NCI-H128 (cell line): ENCODE data around the gene BCL2.

Experiments
- DNase-seq: peaks from one replicate; lab custom pipeline; 2025; ENCODE audit not compliant: unreplicated experiment; lab: John Stamatoyannopoulos, UW

BCL2 gene

DNA sequence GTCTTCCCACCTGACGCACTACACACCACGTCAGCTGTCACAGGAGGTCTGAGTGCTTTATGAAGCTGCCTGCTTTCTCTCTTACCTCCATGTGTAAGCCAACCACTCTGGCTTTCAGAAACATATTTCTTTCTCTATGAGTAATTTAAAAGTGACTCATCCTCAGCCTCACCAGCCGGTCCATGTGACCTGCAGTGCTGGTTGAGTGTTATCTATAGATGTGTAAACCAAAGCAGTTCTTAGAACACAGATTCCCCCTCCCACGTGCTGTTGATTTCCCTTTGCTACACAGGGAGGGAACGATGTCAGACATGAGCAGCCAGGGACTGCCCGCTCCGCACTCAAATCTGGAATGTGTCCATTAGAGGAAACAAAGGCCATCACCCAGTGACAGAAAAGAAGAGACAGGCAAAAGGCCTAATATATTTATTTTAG is 157.8 kb downstream of the BCL2 start:
- no peak for DNase-seq

- no peak for DNase-seq
Observed at GRCh38 chr18:63161032-63161760, 158.4 kb downstream of the BCL2 start.

DNA sequence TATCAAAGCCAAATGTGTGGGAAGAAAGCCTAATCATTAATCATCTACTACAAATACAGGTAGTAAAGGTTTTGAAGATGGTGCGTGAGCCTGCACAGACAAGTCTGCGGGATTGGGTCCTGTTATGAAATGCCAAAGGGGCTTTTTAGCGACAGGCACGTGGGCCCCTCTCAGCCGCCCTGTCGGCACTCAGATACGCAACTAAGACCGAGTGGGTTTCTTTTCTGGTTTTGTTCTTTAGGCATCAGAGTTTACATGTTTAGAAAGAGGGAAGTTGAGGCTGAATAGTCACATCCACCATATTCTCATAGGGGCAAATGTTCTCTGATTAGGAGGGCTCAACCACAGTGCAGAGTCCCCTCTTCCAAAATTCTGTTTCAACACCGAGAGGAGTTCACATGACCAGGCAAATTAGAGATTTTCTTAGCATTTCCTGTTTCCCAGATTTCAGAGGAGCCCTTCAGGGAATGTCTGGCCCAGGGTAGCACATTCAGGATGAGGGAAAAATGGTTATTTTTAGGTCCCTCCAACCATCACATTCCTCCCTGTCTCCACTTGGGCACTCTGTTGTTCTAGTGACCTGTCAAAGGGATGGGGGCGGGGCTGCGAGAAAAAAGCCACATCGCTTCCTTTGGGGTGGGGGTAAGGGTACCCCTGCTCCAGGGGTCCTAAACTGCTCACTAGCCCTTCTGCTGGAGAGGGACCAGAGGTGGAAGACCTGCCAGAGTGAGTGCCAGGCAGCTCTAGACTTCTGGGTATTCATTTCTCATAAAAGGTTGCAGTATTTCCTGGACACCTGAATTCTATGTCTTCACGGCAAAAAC is 159.2 kb downstream of the BCL2 start:
- no peak for DNase-seq

DNA sequence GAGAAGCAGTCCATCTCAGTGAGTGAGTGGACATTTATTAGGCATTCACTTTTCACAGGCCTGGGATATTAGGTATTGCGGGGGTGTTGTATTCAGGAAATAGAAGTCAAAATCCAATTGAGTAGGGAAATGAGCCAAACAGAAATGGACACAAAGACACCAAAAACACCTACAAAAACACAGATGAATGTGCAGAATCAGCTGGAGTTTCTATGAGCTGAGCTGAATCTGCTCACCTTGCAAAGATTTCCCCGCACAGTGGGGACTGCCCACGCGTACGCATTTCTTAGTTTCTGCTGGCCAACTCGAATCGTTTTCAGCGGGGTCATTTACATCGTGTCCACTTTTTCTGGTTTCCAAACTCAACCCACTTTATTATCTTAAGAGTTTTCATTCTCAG is 160.0 kb downstream of the BCL2 start:
- DNase-seq: no peak

GRCh38 chr18:63158676-63159291 is 160.8 kb downstream of the BCL2 start:
- DNase-seq: no peak

GRCh38 chr18:63158012-63158631 is 161.4 kb downstream of the BCL2 start:
- no peak for DNase-seq

- no peak for DNase-seq
Observed at GRCh38 chr18:63157293-63158011, 162.1 kb downstream of the BCL2 start.

GRCh38 chr18:63155910-63156773 is 163.4 kb downstream of the BCL2 start:
- no peak for DNase-seq

GRCh38 chr18:63155169-63155852 is 164.3 kb downstream of the BCL2 start:
- peak; percentile 82 for DNase-seq

DNA sequence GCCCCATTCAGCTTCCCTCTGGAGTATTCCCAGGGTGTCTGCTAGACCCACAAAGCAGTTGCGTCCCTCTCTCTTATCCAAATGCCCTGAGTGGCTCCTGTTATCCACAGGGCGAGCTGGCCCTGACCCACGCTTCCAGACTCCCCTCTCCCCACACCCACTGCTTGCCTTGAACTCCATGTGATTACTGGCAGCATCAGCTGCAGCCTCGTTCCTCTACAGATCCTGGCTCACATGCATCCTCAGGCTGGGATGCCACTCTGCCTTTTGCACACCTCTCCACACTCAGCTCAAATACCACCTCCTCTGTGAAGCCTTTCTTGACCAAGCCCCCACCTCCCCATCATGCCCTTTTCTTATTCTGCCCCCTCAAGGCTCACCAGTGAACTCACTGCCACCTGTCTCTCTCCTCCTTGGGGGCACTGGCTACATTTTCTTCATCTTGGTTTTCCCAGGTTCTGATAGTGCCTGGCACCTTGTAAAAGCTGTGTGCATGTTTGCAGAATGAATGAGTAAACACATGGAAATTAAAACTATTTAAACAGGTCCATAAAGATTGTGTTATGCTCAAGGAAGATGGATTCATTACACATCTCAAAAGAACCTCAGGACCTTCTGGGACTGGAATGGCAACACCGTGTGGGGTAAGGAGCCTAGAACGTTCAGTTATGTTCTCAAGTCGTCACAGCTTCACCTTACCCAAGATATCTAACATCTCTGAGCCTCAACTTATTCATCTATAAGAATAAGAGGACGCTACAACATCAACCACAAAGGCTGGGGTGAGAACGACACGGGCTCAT is 165.0 kb downstream of the BCL2 start:
- no peak for DNase-seq

GRCh38 chr18:63152791-63153190 is 166.8 kb downstream of the BCL2 start:
- no peak for DNase-seq

GRCh38 chr18:63152096-63152495 is 167.5 kb downstream of the BCL2 start:
- no peak for DNase-seq

DNA sequence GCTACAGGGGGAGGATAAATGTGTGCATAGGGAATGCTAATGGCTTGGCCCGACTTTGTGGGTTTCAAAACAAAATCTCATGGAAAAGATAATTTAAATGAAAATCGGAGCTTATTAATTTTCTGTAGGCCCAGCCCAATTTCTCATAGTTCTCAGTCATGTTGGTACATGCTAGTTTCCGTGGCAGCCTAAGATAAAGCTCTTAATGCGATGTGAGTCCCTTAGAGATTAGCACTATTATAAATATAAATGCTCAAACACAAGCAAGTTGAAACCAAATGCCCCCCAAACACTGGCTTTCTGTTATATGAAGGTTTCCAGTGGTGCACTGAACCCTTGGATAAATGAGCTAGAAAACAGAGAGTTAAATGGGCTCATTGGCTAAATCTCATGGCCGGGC is 168.0 kb downstream of the BCL2 start:
- no peak for DNase-seq

DNA sequence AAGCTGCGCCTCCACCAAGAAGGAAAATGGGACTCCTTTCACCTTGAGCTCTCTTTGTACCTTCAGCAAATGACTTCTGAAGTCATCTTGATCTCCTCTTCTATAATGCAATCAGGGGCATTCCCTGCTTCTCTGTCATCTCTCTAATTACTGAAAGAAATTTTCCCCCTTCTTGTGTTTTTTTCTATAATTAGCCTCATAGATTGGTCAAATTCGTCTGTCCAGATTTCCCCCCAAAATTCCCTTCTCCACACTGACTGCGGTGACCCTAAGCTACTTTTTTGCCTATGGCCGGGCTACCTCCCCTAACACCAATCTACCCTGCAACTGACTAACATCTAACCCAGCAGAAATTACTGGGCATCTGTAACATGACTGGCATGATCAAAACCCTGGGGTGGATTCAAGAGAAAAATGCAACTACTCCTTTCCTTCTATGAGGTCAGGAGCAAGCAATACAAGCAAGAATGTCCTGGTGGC is 168.6 kb downstream of the BCL2 start:
- DNase-seq: no peak

DNA sequence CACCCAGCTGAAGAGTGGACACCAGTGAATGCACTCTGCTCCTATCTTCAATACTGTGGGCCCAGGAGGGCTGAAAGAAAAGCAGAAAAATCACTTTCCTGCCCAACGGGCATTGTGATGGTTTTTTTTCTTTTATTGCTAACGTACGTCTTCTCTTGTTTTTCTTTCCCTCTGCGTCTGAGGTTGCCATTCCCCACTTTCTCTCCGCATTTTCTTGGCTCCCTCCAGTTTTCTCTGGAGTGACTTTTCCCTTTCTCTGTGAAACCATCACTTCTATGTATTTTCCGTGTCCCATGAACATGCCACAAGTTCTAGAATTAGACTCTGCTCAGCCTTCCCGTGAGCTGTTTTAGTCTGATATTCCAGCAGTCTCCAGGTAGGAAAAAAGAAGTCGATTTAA is 169.2 kb downstream of the BCL2 start:
- no peak for DNase-seq

DNA sequence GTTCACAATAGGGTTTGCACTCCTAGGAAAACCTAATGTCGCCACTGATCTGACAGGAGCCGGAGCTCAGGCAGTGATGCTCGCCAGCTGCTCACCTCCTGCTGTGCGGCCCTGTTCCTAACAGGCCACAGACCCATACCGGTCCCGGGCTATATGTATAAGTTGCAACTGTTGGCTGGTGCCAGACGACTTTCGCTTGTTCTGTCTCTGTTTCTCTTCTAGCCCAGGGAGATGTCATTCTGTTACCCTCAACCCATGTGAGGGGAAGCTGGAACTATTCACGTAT is 170.3 kb downstream of the BCL2 start:
- no peak for DNase-seq

GRCh38 chr18:63148449-63149301 is 170.9 kb downstream of the BCL2 start:
- no peak for DNase-seq

DNA sequence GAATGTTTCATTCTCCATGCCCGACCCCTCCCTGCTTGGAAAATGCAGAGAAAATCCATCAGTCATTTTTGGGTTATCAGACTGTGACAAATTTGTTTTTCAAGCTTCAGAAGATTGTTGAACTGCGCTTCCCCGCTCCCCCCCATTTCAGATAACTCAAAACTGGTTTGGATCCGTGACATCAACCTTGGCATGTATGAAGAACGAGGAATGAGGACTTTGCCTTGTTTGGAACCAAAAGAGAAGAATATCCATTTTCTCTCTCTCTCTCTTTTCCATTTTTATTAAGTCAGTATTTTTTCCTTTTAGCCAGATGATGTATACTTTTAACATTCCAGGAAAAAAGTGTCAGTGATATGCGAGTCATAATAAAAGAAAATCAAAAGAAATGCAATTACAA is 171.6 kb downstream of the BCL2 start:
- DNase-seq: no peak
